A204.1 (cell line): ENCODE data around the gene ATP2B2.

Source experiments
- FAIRE-seq: peaks from 2 replicates; lab custom pipeline; 2012; peaks lifted over from hg19 to GRCh38; lab: Jason Lieb, UNC

Gene ATP2B2

DNA sequence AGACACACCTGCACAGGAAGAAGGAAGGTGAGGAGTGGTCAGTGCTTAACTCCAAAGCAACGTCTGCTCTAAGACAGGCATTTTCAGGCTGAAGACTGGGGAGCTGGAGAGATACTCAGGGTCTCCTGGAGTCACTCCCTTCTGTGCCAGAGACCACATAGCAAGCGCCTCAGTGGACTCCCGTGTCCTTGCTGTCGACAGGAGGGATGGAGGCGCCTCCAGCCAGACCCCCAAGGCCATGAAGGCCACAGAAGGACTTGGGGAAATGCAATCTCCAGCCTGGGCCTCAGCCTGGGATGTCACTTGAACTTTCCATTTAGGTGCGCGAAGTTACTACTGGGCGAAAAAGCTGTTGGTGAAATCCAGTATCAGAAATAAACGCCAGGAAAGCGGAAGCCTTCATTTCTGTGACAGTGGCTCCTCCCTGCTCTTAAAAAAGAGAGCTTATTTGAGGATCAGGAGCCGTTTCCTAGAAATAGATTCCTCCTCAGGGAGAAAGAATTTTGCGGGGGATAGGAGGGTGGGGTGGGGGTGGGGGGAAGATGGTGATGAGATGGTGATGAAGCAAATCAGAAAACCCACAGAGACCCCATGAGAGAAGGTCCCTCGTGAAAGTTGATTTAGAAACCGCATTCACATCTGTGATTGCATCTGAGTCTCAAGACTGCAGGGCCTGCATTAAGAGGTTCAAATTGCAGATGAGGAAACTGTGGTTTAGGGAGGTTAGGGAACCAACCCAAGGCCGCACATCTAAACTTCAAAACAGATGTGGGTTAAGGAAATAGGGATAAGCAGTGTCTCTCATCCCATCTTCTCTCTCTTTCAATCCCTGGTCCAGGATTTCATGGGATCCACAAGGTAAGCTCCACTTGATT is 78.8 kb downstream of the ATP2B2 start:
- no peak for FAIRE-seq

DNA sequence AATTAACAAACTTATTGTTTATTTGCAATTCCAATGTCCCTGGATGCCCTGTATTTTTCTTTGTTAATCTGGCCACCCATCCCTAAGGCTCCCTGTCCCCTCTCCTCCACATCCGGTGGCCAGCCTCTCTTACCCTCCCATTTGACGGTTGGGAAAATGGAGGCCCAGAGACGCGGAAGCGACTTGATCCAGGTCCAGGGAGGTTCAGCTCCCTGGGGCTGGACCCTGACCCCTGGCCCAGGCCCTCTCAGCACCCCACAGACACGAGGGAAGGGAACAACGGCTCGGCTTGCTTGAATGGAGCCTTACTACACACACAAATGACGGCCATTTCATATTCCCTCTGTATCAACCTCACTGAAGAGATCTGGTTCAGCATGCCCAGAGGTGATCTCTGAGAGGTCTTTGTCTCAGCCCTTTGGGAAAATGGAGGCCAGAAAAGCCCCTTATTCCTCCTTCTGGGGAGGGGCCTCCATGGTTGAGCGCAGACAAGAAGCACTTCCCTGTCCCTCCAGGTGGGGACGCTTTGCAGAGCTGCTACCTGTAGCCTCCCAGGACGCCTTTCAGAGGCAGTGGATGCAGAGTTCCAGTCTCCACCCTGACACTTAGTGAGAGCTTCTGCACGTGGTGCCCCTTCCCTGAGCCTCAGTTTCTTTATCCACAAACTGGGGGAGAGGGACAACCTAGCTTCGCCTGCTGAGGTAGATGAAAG is 82.1 kb downstream of the ATP2B2 start:
- no peak for FAIRE-seq

- no peak for FAIRE-seq
These were observed 83.4 kb downstream of the ATP2B2 start for GRCh38 chr3:10421996-10422395.

GRCh38 chr3:10420745-10421475 is 84.5 kb downstream of the ATP2B2 start:
- no peak for FAIRE-seq

- no peak for FAIRE-seq
These were observed 85.7 kb downstream of the ATP2B2 start for GRCh38 chr3:10419637-10420232.

GRCh38 chr3:10417847-10418246 is 87.5 kb downstream of the ATP2B2 start:
- no peak for FAIRE-seq

DNA sequence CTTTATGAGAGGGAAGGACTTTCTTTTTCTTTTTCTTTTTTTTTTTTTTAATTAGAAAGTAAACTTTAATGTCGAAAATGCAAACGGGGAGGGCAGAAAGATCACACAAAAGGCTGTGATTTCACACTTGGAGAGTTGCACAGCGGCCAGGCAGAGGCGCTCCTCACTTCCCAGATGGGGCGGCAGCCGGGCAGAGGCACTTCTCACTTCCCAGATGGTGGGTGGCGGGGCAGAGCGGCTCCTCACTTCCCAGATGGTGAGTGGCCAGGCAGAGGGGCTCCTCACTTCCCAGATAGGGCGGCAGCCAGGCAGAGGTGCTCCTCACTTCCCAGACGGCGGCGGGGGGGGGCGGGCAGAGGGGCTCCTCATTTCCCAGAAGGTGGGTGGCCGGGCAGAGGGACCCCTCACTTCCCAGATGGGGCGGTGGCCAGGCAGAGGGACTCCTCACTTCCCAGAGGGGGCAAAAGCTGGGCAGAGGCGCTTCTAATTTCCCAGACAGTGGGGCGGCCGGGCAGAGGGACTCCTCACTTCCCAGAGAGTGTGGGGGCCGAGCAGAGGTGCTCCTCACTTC is 88.6 kb downstream of the ATP2B2 start:
- no peak for FAIRE-seq

DNA sequence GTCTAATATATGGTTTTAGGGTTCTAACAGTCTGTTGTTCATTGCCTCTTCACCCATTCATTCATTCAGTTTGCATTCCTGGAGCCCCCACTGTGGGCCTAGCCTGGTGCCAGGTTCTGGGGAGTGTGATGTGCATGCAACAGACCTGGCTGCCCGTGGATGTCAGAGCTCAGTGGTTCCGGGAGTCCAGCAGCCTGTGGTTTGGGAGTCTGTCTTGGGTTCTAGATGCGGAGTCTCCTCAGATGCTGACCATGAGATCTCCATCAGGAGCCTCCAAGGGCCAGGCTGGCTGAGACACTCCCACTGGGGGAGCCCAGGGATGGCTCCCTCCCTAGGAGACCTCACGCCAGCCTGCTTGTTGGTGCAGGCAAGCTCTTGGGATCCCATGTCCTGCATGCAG is 92.3 kb downstream of the ATP2B2 start:
- no peak for FAIRE-seq

GRCh38 chr3:10411598-10412332 is 93.6 kb downstream of the ATP2B2 start:
- FAIRE-seq: no peak

DNA sequence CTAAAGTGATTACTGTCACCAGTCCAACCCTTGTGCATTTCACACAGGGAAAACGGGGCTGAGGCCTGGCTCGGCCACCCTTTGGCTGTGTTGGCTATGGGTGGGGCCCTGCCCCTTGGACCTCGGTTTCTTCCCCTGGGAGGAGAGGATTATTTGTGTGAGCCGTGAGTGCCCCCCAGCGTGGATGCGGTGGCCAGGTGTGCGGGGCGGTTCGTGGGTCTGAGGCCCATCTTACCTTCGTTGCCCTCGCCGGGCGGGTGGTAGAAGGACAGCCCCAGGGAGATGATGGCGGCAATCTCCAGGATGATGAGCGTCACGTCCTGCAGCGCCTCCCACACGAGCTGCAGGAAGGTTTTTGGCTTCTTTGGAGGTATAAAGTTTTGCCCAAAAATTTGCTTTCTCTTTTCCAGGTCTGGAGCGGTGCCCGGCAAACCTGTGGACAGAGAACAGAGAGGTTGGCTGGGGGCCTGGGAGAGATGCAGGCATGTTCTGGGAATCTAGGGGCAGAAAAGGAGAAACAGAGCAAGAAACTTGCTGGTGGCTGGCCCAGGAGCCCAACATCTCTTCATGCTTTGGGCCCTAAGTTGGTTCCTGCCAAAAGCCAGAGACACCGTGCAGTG is 94.9 kb downstream of the ATP2B2 start:
- no peak for FAIRE-seq

DNA sequence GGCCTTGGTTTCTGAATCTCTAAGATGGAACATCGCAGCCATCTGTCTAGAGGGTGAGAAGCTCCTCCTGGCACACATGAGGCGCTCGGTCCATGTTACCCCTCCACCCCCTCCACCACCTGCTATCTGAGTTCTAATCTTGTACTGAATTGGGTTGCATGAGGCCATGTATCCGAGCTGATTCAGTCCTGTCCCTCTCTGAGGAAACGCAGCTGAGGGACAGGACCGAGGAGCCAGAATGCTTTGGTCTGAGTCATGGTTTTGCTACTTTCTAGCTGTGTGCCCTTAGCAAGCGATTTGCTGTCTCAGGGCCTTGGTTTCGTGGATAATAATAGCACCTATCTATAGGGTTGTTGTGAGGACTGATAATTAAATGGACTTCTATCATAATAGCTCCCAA is 96.7 kb downstream of the ATP2B2 start:
- FAIRE-seq: no peak

DNA sequence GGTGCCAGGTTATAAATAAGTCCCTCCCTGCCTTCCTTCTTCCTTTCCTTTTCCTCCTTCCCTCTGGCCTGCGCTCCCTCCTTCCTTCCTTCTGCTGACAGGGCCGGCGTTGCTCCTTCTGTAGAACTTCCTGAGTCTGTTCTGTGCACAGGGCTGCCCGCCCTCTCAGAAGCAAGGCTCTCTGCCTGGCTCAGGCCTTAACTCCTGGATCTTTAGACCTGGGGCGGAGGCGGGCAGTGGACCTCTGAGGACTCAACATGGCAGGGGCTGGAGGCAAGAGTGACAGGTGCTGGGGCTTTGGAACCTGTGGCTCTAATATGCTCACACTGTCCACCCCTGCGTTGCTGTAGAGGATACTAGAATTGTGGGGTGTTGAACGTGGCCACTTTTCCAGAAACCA is 98.0 kb downstream of the ATP2B2 start:
- FAIRE-seq: no peak

DNA sequence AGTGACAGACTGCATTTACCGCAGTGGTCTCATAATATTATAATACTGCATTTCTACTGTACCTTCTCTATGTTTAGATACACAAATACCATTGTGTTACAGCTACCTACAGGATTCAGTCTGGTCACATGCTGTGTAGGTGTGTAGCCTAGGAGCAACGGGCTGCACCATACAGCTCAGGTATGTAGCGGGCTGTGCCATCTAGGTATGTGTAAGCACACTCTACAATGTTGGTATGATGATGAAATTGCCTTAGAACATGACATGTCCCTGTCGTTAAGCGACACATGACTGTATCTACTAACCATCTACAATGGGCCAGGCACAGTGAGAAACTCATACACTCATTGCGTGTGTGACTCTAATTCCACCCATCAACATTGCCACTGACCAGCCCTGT is 99.0 kb downstream of the ATP2B2 start:
- FAIRE-seq: no peak

GRCh38 chr3:10405816-10406215 is 99.6 kb downstream of the ATP2B2 start:
- FAIRE-seq: no peak

DNA sequence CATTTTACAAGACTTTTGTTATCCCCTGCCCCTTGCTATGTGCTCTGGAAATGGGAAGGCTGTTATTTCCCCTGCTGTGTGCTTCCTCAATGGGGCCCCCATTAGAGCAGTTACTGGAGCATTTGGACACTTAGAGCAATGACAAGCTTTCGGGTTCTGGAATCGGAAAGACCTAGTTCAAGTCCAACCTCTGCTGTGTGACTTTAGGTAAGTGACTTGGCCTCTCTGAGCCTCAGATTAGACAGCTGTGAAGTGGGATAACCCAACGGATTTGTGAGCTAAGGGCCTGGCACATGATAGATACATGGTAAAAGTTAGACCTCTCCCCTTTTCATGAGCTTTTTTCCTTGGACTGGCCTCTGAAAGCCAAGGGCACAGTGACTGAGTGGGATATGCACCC is 100.5 kb downstream of the ATP2B2 start:
- no peak for FAIRE-seq

- FAIRE-seq: no peak
These were observed 101.0 kb downstream of the ATP2B2 start for GRCh38 chr3:10404377-10404776.

GRCh38 chr3:10401990-10402761 is 103.2 kb downstream of the ATP2B2 start:
- no peak for FAIRE-seq

- no peak for FAIRE-seq
These were observed 104.5 kb downstream of the ATP2B2 start for GRCh38 chr3:10400749-10401495.

- no peak for FAIRE-seq
These were observed 105.2 kb downstream of the ATP2B2 start for GRCh38 chr3:10400050-10400748.
